Femur (tissue), 1 donor: ENCODE results near the gene PRUNE1.
A peak's percentile ranks its signal among the peaks of the same experiment; 100 is the strongest.

ENCODE experiments used
- DNase-seq: peaks from one replicate; pipeline ENCODE4 v3.0.0-alpha.2; 2017

Gene PRUNE1

DNA sequence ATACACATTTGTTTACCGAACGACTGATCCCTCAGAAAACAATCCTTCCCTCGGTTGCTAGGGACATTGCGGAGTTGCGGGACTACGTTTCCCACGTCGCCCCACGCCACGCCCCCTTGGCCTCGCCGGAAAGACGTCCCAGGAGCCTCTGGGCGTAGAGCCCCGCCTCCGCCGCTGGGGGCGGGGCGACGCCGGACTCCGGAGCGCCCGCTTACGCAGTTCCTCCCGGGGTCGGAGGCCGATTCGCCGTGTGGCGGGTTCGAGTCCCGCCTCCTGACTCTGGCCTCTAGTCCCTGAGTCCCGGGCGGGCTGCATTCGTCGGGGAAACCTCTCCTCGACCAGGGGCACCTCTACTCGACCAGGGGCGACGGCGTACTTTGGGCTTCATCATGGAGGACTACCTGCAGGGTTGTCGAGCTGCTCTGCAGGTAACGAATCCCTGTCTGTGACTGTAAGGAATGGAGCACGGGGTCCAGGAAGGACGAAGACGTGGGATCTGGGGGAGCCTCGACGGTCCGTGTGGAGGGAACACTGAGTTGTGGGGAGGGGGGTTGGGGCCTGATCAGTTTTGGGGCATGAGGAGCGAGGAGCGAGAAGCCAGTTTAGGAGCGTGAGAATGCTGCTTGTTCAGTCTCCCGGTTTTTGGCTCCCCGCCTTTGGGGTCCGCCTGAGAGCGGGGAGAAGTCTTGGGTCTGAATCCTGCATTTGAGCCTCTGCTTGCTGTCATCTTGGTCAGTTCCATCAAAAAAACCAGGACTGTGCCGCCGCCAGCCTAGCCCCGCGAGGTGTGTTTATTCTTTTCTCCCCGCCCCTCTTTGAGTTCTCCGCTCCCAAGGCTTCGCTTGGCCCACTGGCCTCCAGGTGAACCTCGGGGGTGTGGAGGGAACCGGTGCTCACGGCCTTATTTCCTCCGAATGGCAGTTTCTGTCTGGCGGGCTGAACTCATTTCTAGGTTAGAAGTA is at the start of gene PRUNE1:
PRUNE1 (plus strand) TSS at position 206 of the 962 bp plus-strand sequence; CDS start at position 390, 184 bp downstream.
- peak; percentile 97 for DNase-seq

- DNase-seq: no peak
Observed at GRCh38 chr1:150960646-150961045, 47.6 kb upstream of the PRUNE1 start.

GRCh38 chr1:150961756-150962155 is 46.5 kb upstream of the PRUNE1 start:
- no peak for DNase-seq

GRCh38 chr1:150963321-150964163 is 44.7 kb upstream of the PRUNE1 start:
- no peak for DNase-seq

DNA sequence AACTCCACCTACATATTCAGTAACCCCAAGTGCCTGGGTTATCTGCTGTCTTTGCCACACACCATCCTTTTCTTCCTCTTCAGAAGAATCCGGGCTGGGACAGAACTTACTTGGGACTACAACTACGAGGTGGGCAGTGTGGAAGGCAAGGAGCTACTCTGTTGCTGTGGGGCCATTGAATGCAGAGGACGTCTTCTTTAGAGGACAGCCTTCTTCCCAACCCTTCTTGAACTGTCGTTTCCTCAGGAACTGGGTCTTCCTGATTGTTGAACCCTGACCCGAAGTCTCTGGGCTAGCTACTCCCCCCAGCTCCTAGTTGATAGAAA is 44.1 kb upstream of the PRUNE1 start:
- no peak for DNase-seq

- no peak for DNase-seq
Observed at GRCh38 chr1:150965605-150966004, 42.6 kb upstream of the PRUNE1 start.

DNA sequence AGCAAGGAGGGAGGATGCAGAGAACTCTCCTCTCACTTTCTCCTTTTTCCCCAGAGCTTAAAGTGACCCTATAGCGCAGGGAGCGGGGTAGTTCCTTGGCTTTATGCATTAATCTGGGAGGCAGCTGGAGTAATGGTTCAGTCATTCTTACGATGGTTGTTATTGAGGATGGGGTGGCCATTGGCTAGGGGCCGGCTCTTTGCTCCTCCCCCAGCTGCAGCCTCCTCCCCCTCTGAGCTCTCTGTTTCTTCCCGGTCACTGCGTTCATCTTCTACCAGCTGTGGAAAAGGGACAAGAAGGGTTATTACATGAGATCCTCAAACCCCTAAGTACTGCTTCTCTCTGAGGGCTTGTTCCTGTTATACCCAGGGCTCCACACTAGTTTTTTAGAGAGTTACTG is 42.2 kb upstream of the PRUNE1 start:
- DNase-seq: no peak

DNA sequence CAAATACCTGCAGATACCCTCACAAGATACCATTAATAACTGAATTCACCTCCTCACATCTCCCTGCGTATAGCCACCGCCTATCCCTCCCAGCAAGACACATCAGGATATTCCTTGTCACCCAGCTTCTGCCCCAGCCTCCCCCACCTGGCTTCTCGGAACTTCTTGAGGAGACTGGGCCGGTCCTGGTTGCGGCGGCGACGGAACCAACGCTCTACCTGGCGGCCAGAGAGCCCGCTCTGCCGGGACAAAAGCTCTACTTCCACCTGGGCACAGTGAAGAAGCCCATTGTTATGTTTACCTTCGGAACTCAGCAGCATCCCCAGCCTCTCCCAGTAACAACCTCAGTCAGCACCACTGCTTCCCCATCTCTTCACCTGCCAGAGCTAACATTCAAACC is 40.3 kb upstream of the PRUNE1 start:
- no peak for DNase-seq

- no peak for DNase-seq
Observed at GRCh38 chr1:150968491-150968890, 39.8 kb upstream of the PRUNE1 start.

DNA sequence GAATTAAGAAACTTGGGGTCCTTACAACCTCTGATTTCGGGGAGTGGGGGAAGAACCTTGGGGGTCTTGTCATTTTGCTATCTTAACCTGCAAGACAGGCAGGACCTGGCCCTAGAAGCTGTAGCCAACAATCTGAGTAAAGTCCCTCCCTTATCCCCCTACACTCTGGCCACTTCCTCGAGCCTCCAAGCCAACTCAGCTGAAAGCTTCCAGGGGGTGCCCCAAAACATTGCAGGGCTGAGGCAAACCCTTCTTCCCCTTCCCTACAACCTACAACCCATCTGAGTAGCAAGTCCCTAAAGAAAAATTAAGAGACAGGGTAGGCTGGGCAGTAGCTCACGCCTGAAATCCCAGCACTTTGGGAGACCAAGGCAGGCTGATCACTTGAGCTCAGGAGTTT is 38.6 kb upstream of the PRUNE1 start:
- DNase-seq: no peak

- DNase-seq: no peak
Observed at GRCh38 chr1:150970808-150971582, 37.3 kb upstream of the PRUNE1 start.

DNA sequence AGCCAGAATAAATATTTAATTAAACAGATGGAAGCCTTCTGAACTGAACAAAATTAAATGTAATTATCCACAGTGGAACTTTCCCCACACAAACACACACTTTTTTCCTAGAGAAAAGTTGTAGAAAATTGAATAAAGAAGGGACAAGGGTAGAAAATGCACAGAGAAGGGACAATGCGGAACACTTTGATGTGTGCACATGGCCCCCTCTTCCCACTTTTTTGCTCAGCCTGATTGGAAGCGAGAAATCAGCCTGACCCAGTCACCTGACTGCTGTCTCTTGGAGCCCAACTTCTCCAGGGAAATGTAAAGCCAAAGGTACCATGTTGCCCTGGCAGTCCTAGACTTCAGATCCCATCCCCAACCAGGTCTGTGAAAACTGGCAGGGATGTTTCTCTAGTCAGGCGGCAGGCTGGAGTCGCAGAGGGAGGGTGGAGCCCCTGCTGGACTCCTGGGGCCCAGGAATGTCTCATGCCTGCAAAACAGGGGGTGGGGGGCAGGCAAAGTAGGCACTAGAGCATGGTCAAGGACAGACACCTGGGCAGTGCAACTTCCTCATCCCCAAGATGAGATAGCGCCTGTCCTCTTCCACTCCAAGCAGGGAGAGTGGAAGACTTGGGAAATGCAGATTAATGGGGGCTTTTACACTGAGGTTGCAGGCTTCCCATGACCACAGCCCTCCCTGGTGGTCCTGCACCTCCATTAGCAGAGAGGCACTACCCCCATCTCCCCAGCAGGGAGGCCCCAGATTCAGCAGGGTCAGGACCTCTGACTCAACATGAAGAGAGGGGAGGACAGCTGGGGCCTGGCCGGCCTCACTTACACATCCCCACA is 36.4 kb upstream of the PRUNE1 start:
- no peak for DNase-seq

DNA sequence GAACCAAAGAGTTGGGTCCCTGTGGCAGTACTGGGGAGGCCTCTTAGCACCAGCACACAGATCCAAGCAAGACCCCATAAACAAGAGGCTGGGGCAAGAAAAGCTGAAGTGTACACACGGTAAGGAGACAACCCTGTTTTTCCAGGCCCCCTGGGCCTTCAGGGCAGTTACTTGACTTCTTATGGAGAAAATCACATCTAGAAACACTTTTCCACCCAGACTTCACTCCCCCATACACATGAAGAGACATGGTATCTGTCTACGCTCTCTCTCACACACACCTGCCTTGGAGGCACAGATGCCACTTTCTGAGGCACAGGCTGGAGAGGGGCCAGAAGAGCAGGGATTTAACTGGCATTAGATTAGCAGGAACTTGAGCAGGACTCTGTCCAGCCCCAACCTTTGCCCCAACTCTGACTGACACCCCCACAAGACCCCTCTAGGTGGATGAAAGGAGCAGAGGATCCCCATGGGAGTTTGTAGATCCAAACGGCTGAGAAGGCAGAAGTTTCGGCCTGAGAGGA is 35.8 kb upstream of the PRUNE1 start:
- DNase-seq: no peak

- no peak for DNase-seq
Observed at GRCh38 chr1:150973258-150973835, 34.9 kb upstream of the PRUNE1 start.

- peak; percentile 53 for DNase-seq
Observed at GRCh38 chr1:150973836-150974579, 34.2 kb upstream of the PRUNE1 start.

GRCh38 chr1:150974580-150975478 is 33.4 kb upstream of the PRUNE1 start, which contains the start of gene CERS2:
Gene CERS2 (minus strand): TSS chr1:150974835. CDS start chr1:150969090, 5,745 bp downstream.
- peak; percentile 92 for DNase-seq

GRCh38 chr1:150976401-150976821 is 31.8 kb upstream of the PRUNE1 start:
- no peak for DNase-seq

- DNase-seq: peak; percentile 77
Observed at GRCh38 chr1:150976879-150977694, 31.2 kb upstream of the PRUNE1 start.
